Measurements from ENCODE around the gene GABBR2.

GRCh38 chr9:98570055-98570454, 138.7 kb downstream of the GABBR2 start:
- no peak for TF ChIP-seq EZH2 (IDR thresholded peaks at IDR 0.05; ENCODE audit: borderline replicate concordance, low read length)
- TF ChIP-seq, protein P1, sequence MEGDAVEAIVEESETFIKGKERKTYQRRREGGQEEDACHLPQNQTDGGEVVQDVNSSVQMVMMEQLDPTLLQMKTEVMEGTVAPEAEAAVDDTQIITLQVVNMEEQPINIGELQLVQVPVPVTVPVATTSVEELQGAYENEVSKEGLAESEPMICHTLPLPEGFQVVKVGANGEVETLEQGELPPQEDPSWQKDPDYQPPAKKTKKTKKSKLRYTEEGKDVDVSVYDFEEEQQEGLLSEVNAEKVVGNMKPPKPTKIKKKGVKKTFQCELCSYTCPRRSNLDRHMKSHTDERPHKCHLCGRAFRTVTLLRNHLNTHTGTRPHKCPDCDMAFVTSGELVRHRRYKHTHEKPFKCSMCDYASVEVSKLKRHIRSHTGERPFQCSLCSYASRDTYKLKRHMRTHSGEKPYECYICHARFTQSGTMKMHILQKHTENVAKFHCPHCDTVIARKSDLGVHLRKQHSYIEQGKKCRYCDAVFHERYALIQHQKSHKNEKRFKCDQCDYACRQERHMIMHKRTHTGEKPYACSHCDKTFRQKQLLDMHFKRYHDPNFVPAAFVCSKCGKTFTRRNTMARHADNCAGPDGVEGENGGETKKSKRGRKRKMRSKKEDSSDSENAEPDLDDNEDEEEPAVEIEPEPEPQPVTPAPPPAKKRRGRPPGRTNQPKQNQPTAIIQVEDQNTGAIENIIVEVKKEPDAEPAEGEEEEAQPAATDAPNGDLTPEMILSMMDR (conservative IDR thresholded peaks at IDR 0.05 in 1 of 2, IDR thresholded peaks at IDR 0.05 in 1 of 2; ENCODE audit: extremely low read depth in 1 of 2, insufficient read depth in 1 of 2, low read depth in 1 of 2, low read length in 2 of 2): no peak

All from mammary epithelial cell (primary cell).